Ectodermal cell (in vitro differentiated cells): ENCODE data around the gene ZNF418.
A peak's percentile ranks its signal among the peaks of the same experiment; 100 is the strongest.
"Not testable (repeated sequence)": the region's sequence is repeated elsewhere in the genome, so short reads cannot be mapped to it uniquely, and the experiment has no call there.

Experiments
- H3K27ac ChIP-seq: 2 replicates; pipeline ENCODE4 v1.7.0; 2013; ENCODE audit warnings: mild to moderate bottlenecking, low read depth, low read length; ENCODE audit not compliant: insufficient read depth, poor library complexity, severe bottlenecking
- H3K27me3 ChIP-seq: 2 replicates; pipeline ENCODE4 v1.7.0; 2013; ENCODE audit warnings: mild to moderate bottlenecking, low read length; ENCODE audit not compliant: insufficient read depth, control insufficient read depth, poor library complexity, severe bottlenecking
- H3K36me3 ChIP-seq: one replicate; pipeline ENCODE4 v1.7.0; 2013; ENCODE audit warnings: low read length; ENCODE audit not compliant: control insufficient read depth, insufficient read depth
- H3K4me1 ChIP-seq: one replicate; pipeline ENCODE4 v1.7.0; 2013; ENCODE audit warnings: low read length; ENCODE audit not compliant: control insufficient read depth, insufficient read depth
- H3K4me3 ChIP-seq: 2 replicates; pipeline ENCODE4 v1.7.0; 2013; ENCODE audit warnings: low read depth, low read length, control low read depth; ENCODE audit not compliant: insufficient read depth
- H3K9me3 ChIP-seq: 2 replicates; pipeline ENCODE4 v1.7.0; 2013; ENCODE audit warnings: mild to moderate bottlenecking, low read length, moderate library complexity; ENCODE audit not compliant: control insufficient read depth
- WGBS, 2 experiments: methylation state at CpG; one replicate each; pipeline ENCODE4 v1.1.7; 2013; ENCODE audit warnings: missing lambda C conversion rate in 2 of 2; 5-methylcytosine and 5-hydroxymethylcytosine counted together

ZNF418 gene

DNA sequence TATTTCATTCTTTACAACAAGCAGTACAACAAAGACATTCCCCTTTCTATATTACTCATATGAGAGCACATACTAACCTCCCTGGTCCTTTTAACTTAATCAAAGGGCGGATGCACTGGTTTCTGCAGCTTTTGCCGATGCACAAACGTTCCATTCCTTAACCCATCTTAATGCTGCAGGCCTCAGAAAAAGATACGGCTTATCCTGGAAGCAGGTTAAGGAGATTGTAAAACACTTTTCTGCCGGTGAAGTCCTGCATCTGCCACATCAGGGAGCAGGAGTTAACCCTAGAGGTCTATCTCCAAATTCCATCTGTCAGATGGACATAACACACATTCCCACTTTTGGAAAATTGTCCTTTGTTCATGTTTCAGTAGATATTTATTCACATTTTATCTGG is 34.9 kb downstream of the ZNF418 start:
- Histone ChIP-seq H3K4me3 (no peak overlapping the region), H3K27ac (no peak overlapping the region), H3K36me3 (no peaks in the 10 kb centered on the region), H3K4me1 (no peaks in the 10 kb centered on the region), H3K9me3 (no peaks in the 10 kb centered on the region), H3K27me3 (no peaks in the 10 kb centered on the region)
- 96% methylated on average over 5 of the region's 5 CpGs for WGBS, 2 experiments

DNA sequence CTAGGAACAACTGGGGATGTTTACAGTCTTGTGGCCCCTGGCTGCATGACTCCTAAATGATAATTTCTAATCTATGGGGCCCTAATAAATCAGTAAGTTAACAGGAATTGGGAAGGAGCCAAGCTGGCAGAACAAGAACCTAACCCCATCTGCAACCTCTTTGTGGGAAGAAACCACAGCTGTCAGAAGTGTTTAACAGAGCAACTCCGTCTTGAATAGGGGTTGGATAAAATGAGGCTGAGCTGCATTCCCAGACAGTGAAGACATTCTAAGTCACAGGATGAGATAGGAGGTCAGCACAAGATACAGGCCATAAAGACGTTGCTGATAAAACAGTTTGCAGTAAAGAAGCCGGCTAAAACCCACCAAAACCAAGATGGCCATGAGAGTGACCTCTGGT is 44.5 kb downstream of the ZNF418 start:
- H3K9me3 ChIP-seq, H3K36me3 ChIP-seq, H3K27ac ChIP-seq, H3K4me3 ChIP-seq, H3K27me3 ChIP-seq, H3K4me1 ChIP-seq: not testable (repeated sequence)
- 89 to 91% methylated on average over 3 of the region's 3 CpGs for WGBS, 2 experiments

DNA sequence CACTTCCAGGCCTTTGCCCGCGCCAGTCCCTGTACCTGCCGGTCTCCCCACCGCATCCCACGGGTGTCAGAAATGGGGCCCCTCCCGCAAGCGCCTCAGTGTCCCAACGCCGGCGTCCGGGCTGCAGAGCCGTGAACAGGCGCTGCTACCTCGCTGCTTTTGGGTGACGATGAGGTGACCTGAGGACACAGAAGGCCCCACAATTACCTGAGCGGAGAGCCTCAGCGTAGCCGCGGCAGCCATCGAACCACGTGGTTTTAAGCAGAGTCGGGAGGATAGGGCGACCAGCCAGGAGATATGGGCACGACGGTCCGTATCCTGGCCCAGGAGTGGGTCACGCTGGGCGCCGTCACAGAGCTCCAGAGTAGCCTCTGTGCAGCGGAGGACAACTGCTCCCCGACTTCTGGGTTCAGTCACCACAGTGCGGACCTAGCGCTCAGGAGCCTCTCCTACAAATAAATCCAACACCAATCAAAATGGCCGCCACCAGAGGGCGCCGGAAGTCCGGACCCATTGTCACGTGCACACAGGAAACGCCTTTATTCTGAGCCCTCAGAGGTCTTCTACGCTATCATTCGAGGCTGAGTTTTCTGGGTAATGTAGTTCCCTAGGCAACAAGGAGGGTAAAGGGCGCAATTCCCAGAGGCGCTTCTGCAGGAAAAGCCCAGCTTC is 46.5 kb downstream of the ZNF418 start, which contains the start of gene ZNF814:
TSS of gene ZNF814 (minus strand) at position 478 of the 672 bp plus-strand sequence. CDS start at position 243, 235 bp downstream.
- H3K36me3 ChIP-seq, result peaks cover 3% of the 10 kb centered on the region
- peak within 1 kb of the TSS; percentile 100 for H3K4me3 ChIP-seq
- no peaks in the 10 kb centered on the region for H3K9me3 ChIP-seq
- 0% methylated on average over 43 of the region's 43 CpGs for WGBS, 2 experiments
- H3K27me3 ChIP-seq, result no peaks in the 10 kb centered on the region
- H3K27ac ChIP-seq, result peak within 1 kb of the TSS; percentile 84
- no peaks in the 10 kb centered on the region for H3K4me1 ChIP-seq

DNA sequence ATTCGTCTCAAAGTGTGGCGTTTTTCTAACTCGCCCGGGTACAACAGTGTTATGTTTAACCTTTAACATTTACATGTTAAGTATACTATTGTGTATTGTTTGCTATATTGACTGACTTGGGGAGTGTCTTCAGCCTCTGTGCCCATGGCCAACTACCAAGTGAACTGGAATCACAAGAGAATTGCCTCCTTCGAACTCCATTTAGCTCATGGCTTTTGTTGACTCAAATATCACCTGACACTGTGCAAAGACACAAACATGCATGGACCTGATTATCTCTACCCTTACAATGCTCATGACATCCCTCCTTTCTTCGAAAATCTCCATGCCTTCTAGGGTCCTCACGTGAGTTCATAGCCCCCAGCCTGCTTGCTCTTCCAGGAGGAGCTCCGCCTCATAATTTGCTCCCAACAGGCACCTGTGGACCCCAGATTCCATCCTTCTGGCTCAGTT is 47.1 kb downstream of the ZNF418 start:
- peak overlapping the region; percentile 84 for H3K27ac ChIP-seq
- peaks cover 3% of the 10 kb centered on the region for H3K36me3 ChIP-seq
- no peaks in the 10 kb centered on the region for H3K27me3 ChIP-seq
- H3K4me1 ChIP-seq, result no peaks in the 10 kb centered on the region
- whole genome bisulfite sequencing, 2 experiments, result 0% methylated on average over 8 of the region's 8 CpGs
- H3K9me3 ChIP-seq, result no peaks in the 10 kb centered on the region
- peak overlapping the region; percentile 100 for H3K4me3 ChIP-seq

DNA sequence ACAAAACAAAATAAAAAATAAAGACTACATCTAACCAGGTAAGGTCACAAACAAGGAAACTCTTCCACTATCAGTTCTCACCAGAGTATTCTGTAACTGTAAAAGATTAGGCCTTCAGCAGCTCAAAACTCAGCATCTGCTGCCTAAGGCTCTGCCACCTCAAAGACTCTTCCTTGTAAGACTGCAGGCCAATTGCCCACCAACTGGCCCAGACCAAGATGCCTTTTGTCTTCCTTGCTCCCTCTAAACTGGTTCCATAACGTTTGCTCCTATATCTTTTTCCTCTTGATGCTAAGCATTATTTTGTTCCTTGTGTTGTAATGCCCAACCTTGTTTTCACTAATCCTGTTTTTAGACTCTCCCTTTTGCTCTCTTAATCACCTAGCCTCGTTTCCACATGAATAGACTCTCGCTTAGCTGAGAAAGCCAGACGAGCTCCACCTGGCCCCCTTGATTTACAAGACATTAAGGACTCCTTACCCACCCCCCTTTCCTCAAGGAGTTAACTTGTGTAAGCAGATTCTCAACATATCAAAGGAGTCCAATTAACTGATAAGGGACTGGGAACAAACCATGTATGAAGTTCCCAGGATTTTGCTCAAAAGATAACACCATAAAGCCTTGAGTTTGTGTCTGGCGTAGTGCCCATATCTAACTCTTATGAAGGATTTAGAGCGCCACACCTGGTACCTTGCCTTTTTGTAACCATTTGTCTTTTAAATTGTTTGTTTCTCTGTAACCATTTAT is 47.8 kb downstream of the ZNF418 start:
- Histone ChIP-seq H3K9me3 (no peaks in the 10 kb centered on the region), H3K4me3 (peak overlapping the region; percentile 100), H3K36me3 (peaks cover 3% of the 10 kb centered on the region), H3K4me1 (no peaks in the 10 kb centered on the region), H3K27ac (peak overlapping the region; percentile 31), H3K27me3 (no peaks in the 10 kb centered on the region)
- 1 to 2% methylated on average over 6 of the region's 6 CpGs for WGBS, 2 experiments

DNA sequence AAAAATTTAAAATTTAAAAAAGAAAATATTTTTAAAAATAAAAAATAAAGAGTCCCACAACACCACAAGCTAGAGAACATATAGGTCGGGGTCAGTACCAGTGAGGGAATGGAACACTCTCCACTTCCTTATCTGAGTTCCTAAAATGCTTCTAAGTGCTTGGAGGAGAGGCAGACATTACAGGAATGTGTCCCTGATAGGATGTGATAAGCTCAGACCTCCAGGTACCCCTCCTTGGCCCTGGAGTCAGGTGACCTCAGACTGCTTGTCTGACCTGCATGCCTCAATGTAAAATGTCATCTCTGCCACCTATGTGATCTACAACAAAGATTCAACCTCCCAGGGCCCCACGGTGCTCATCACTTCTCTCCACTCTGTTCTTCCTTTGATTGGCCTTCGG is 49.2 kb downstream of the ZNF418 start:
- Histone ChIP-seq H3K36me3 (peaks cover 3% of the 10 kb centered on the region), H3K9me3 (no peaks in the 10 kb centered on the region), H3K27me3 (no peaks in the 10 kb centered on the region), H3K27ac (no peak overlapping the region), H3K4me1 (no peaks in the 10 kb centered on the region), H3K4me3 (no peak overlapping the region)
- WGBS, 2 experiments, result 74 to 83% methylated on average over 3 of the region's 3 CpGs

DNA sequence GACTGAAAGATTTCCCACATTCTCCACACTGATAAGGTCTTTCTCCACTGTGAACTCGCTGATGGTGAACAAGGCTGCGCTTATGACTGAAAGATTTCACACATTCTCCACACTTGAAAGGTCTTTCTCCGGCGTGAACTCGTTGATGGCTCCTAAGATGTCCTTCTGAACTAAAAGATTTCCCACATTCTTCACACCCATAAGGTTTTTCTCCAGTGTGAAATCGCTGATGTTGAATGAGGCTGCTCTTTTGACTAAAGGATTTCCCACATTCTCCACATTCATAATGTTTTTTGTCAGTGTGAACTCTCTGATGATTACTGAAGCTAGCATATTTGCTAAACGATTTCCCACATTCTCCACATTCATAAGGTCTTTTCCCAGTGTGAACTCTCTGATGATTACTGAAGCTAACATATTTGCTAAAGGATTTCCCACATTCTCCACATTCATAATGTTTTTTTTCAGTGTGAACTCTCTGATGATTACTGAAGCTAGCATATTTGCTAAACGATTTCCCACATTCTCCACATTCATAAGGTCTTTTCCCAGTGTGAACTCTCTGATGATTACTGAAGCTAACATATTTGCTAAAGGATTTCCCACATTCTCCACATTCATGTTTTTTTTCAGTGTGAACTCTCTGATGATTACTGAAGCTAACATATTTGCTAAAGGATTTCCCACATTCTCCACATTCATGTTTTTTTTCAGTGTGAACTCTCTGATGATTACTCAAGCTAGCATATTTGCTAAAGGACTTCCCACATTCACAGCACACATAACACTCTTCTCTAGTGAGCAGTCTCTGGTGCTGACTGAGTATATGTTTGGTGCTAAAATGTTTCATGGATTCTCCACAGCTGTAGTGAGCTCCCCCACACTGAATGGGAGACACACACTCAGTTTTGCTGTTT is 61.1 kb downstream of the ZNF418 start:
- H3K27me3 ChIP-seq, H3K9me3 ChIP-seq, H3K27ac ChIP-seq, H3K4me3 ChIP-seq, H3K4me1 ChIP-seq: not testable (repeated sequence)
- WGBS, 2 experiments, result 95 to 98% methylated on average over 6 to 7 of the region's 8 CpGs
- H3K36me3 ChIP-seq, result peaks cover 71% of the 10 kb centered on the region

DNA sequence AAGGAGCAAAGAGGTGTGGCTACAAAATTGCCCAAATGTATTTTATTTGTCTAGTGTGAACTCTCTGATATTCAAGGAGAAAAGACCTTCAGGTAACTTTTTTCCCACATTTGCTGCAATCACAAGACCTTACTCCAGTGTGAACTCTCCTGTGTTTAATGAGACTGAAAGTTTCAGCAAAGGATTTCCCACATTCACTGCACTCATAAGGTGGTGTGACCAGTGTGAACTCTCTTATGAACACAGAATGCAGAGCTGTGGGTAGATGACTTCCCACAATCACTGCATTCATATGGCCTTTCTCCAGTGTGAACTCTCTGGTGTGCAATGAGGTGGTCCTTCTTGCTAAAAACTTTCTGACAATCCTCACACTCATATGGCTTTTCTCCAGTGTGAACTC is 62.8 kb downstream of the ZNF418 start:
- Histone ChIP-seq H3K4me1 (no peaks in the 10 kb centered on the region), H3K9me3 (peaks cover 6% of the 10 kb centered on the region), H3K36me3 (peaks cover 75% of the 10 kb centered on the region), H3K27me3 (no peaks in the 10 kb centered on the region), H3K27ac (no peak overlapping the region), H3K4me3 (no peak overlapping the region)
